ENCODE results near the gene SLC26A9. TPM values are rescaled to one million over a fixed set of nuclear protein-coding genes. Genes with fewer than 3 reads are reported as not detected.

The SLC26A9 gene
- total and polyA plus RNA-seq, 9 of the 15 experiments (the other 6 are each of a cell fraction or from before 2014, with no cell fraction given) = 0.03 TPM; not detected in 8

- intact Hi-C loops (cut with micrococcal nuclease) (no loop called here), in situ Hi-C loops (cut with MboI) (no loop called here)
- H3K27ac ChIP-seq (ENCODE audit: extremely low read depth, low read depth, low read length) = no peak overlapping the region
- no peak overlapping the region for H2AFZ ChIP-seq (ENCODE audit: low read depth, low read length)
- H3K9ac ChIP-seq (ENCODE audit: insufficient read depth in 1 of 2, low read depth in 2 of 2, low read length in 2 of 2) = no peak overlapping the region; a peak in 1 of 4 replicates
- no peaks in the 10 kb centered on the region for H3K79me2 ChIP-seq (ENCODE audit: control insufficient read depth, insufficient read depth, low read length)
- CTCF ChIA-PET (ENCODE audit: low intra/inter-chr PET ratio) = no interaction called here
- H3K4me3 ChIP-seq = no peak overlapping the region
- BruUV-seq (replicated peaks) = no TSS peak
- H3K4me2 ChIP-seq (ENCODE audit: insufficient read depth, low read length) = no peak overlapping the region
- POLR2A ChIA-PET = interaction anchor here (0.7 kb wide), 1 partner anchor 968 kb away, joined by 3 read pairs; no protein-coding TSS in a partner anchor
- ATAC-seq (no peak), FAIRE-seq (no peak), DNase-seq (ENCODE audit: extremely low read depth in 1 of 4, low spot score in 3 of 4) (no peak)
- no peaks in the 10 kb centered on the region for H3K36me3 ChIP-seq (ENCODE audit: control insufficient read depth, insufficient read depth, low read length)
- peaks cover 14 to 52% of the 10 kb centered on the region in 2 experiments for H3K27me3 ChIP-seq (ENCODE audit: control insufficient read depth in 2 of 2, insufficient read depth in 2 of 2, low read length in 2 of 2)
- 0 out of 2 replicates have a peak, but pooled peaks cover 7% of the 10 kb centered on the region for H4K20me1 ChIP-seq (replicated peaks; ENCODE audit: control insufficient read depth, insufficient read depth, low read length)
- H3K9me1 ChIP-seq (ENCODE audit: control insufficient read depth, insufficient read depth, low read length) = no peaks in the 10 kb centered on the region
- no peaks in the 10 kb centered on the region for H3K4me1 ChIP-seq (replicated peaks in 1 of 2; ENCODE audit: control insufficient read depth in 2 of 2, insufficient read depth in 2 of 2, low read length in 2 of 2)
- 12% methylated on average over 14 of the region's 14 CpGs for WGBS (ENCODE audit: insufficient coverage, low coverage, missing lambda C conversion rate)
- H3K9me3 ChIP-seq (replicated peaks; ENCODE audit: control insufficient read depth, insufficient read depth, low read depth, low read length) = no peaks in the 10 kb centered on the region
- peak; percentile 87 for TF ChIP-seq ZKSCAN1 (IDR thresholded peaks at IDR 0.05; ENCODE audit: low read depth, low read length)
- peak; percentile 61; the same call in 1 of the 2 replicates for TF ChIP-seq ZNF3 (CRISPR knock-in tag; IDR thresholded peaks at IDR 0.05)
- no peak for TF ChIP-seq SMAD3 (CRISPR knock-in tag; conservative IDR thresholded peaks at IDR 0.05)
Measured at GRCh38 chr1:205992218-205992882, 49.1 kb upstream of the SLC26A9 start.

DNA sequence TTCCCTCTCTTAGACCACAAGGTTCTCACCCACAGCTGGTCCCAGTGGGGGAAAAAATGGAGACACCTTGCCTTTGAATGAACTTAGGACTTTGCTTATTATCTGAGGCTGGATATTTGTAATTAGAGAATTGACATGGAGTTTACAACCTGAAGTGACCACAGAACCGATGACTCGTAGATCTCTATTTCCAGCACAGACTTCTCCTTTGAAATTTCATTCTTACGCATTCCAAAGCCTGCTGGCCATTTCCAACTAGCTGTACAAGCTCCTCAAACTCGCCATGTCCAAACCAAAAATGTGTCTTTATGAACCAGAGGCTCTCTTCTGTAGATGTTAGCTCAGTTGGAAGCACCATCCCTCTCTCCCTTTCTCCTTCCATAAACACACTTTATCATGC, 48.0 kb upstream of the SLC26A9 start:
- no TSS peak for BruUV-seq (replicated peaks)

More for the DNA sequence above, 48.0 kb upstream of the SLC26A9 start:
- Histone ChIP-seq H4K20me1 (replicated peaks; ENCODE audit: control insufficient read depth, insufficient read depth, low read length) (0 out of 2 replicates have a peak, but pooled peaks cover 7% of the 10 kb centered on the region), H3K36me3 (ENCODE audit: control insufficient read depth, insufficient read depth, low read length) (no peaks in the 10 kb centered on the region), H3K27ac (ENCODE audit: extremely low read depth, low read depth, low read length) (no peak overlapping the region), H3K4me3 (no peak overlapping the region), H3K9me1 (ENCODE audit: control insufficient read depth, insufficient read depth, low read length) (no peaks in the 10 kb centered on the region), H3K9me3 (replicated peaks; ENCODE audit: control insufficient read depth, insufficient read depth, low read depth, low read length) (no peaks in the 10 kb centered on the region), H3K9ac (ENCODE audit: insufficient read depth in 1 of 2, low read depth in 2 of 2, low read length in 2 of 2) (no peak overlapping the region), H2AFZ (ENCODE audit: low read depth, low read length) (no peak overlapping the region), H3K79me2 (ENCODE audit: control insufficient read depth, insufficient read depth, low read length) (no peaks in the 10 kb centered on the region), H3K27me3 (ENCODE audit: control insufficient read depth in 2 of 2, insufficient read depth in 2 of 2, low read length in 2 of 2) (peaks cover 14 to 51% of the 10 kb centered on the region in 2 experiments), H3K4me1 (replicated peaks in 1 of 2; ENCODE audit: control insufficient read depth in 2 of 2, insufficient read depth in 2 of 2, low read length in 2 of 2) (no peaks in the 10 kb centered on the region), H3K4me2 (ENCODE audit: insufficient read depth, low read length) (no peak overlapping the region)
- 0% methylated on average over 4 of the region's 4 CpGs for WGBS (ENCODE audit: insufficient coverage, low coverage, missing lambda C conversion rate)
- DNase-seq (ENCODE audit: extremely low read depth in 1 of 4, low spot score in 3 of 4) (no peak), FAIRE-seq (no peak), ATAC-seq (no peak)
- ChIA-PET POLR2A (interaction anchor here (0.7 kb wide), 1 partner anchor 20 kb away, joined by 3 read pairs; no protein-coding TSS in a partner anchor), CTCF (ENCODE audit: low intra/inter-chr PET ratio) (no interaction called here)
- TF ChIP-seq CAMTA2 (CRISPR knock-in tag; conservative IDR thresholded peaks at IDR 0.05) = no peak
- no peak for TF ChIP-seq PRMT5 (CRISPR knock-in tag; IDR thresholded peaks at IDR 0.05)
- TF ChIP-seq ZNF699 (CRISPR knock-in tag; IDR thresholded peaks at IDR 0.05; ENCODE audit: insufficient replicate concordance) = no peak
- TF ChIP-seq ETV5 (CRISPR knock-in tag; IDR thresholded peaks at IDR 0.05; ENCODE audit: low read depth) = no peak
- TF ChIP-seq CC2D1A (IDR thresholded peaks at IDR 0.05) = no peak
- TF ChIP-seq ZNF408 (CRISPR knock-in tag; IDR thresholded peaks at IDR 0.05; ENCODE audit: low read depth) = no peak
- no peak for TF ChIP-seq LEF1 (IDR thresholded peaks at IDR 0.05)
- TF ChIP-seq ZEB2 (IDR thresholded peaks at IDR 0.05) = no peak
- no peak for TF ChIP-seq SMARCC2 (IDR thresholded peaks at IDR 0.05; ENCODE audit: low read depth)
- TF ChIP-seq SAFB2 (IDR thresholded peaks at IDR 0.05; ENCODE audit: borderline replicate concordance, low read depth, low read length, severe bottlenecking) = no peak
- TF ChIP-seq ZNF589 (CRISPR knock-in tag; IDR thresholded peaks at IDR 0.05; ENCODE audit: low read depth) = no peak
- no peak for TF ChIP-seq ZNF212 (CRISPR knock-in tag; IDR thresholded peaks at IDR 0.05)
- TF ChIP-seq PHF8 (IDR thresholded peaks at IDR 0.05; ENCODE audit: borderline replicate concordance, low read length) = no peak
- no peak for TF ChIP-seq MXD1 (CRISPR knock-in tag; IDR thresholded peaks at IDR 0.05; ENCODE audit: borderline replicate concordance, poor library complexity, severe bottlenecking)
- intact Hi-C loops (cut with micrococcal nuclease) (no loop called here), in situ Hi-C loops (cut with MboI) (no loop called here)
